Small intestine (tissue), 7 donors: Measurements from ENCODE around the gene IPO4. TPM values are rescaled to one million over a fixed set of nuclear protein-coding genes. Genes with fewer than 3 reads are reported as not detected.

ENCODE experiments used
- DNase-seq, 2 donors: peaks; one replicate each; pipeline versions ENCODE4 v3.0.0 to v3.0.0-alpha.2; 2013
- FAIRE-seq: peaks from 2 replicates; lab custom pipeline; 2012; peaks lifted over from hg19 to GRCh38; lab: Jason Lieb, UNC
- H3K27ac ChIP-seq, 3 donors: one replicate each; pipeline ENCODE4 v1.5.1; 2013; ENCODE audit warnings: low read length in 2 of 3, mild to moderate bottlenecking in 2 of 3, control low read depth in 1 of 3, inconsistent platforms in 1 of 3, low read depth in 1 of 3, moderate library complexity in 1 of 3
- H3K27me3 ChIP-seq, 3 donors: one replicate each; pipeline ENCODE4 v1.6.1; 2013; ENCODE audit warnings: low read length in 3 of 3, inconsistent platforms in 1 of 3; ENCODE audit not compliant: control insufficient read depth in 3 of 3, insufficient read depth in 3 of 3
- H3K36me3 ChIP-seq, 3 donors: one replicate each; pipeline ENCODE4 v1.6.1; 2013; ENCODE audit warnings: low read length in 3 of 3, inconsistent platforms in 1 of 3, low read depth in 1 of 3, mild to moderate bottlenecking in 1 of 3, moderate library complexity in 1 of 3; ENCODE audit not compliant: control insufficient read depth in 3 of 3, insufficient read depth in 2 of 3
- H3K4me1 ChIP-seq, 3 donors: one replicate each; pipeline ENCODE4 v1.6.1; 2013; ENCODE audit warnings: low read length in 2 of 3, inconsistent platforms in 1 of 3, low read depth in 1 of 3, mild to moderate bottlenecking in 1 of 3, moderate library complexity in 1 of 3; ENCODE audit not compliant: control insufficient read depth in 3 of 3, insufficient read depth in 2 of 3
- H3K4me3 ChIP-seq, 3 donors: one replicate each; pipeline ENCODE4 v1.5.1; 2013; ENCODE audit warnings: low read length in 3 of 3, control low read depth in 1 of 3, inconsistent platforms in 1 of 3, low read depth in 1 of 3, mild to moderate bottlenecking in 1 of 3, moderate library complexity in 1 of 3
- H3K9me3 ChIP-seq, 2 donors: one replicate each; pipeline ENCODE4 v1.6.1; 2013; ENCODE audit warnings: low read depth in 1 of 2, low read length in 1 of 2; ENCODE audit not compliant: control insufficient read depth in 2 of 2, insufficient read depth in 1 of 2
- WGBS, 3 donors: extraction: QIAGEN DNeasy Blood & Tissue Kit; methylation state at CpG; one replicate each; pipeline ENCODE4 v1.1.7; 2013; 5-methylcytosine and 5-hydroxymethylcytosine counted together
- polyA plus RNA-seq, 4 donors: library from polyadenylated mRNA; stranded (reverse) in 3 of 4; unstranded in 1 of 4; fragments of 200-250 nt in 3 of 4; fragments of 120-200 nt in 1 of 4; gene quantifications; one replicate each; pipeline versions ENCODE4 v1.2.1 to v1.2.3, GENCODE V29; 2013
- donor health status: healthy with polysubstance abuse.
- donor health status: control.
- donor health status: control.
- donor health status: Bipolar disorder and iron deficiency.
- donor health status: healthy.

The IPO4 gene
- polyA plus RNA-seq, 4 donors = 3.2 to 24.4 (median 12.5) TPM

GRCh38 chr14:24146453-24146977 lies 42.1 kb downstream of the IPO4 start, which contains the start of gene PSME2:
TSS of gene PSME2 (minus strand) at chr14:24146610. CDS start at chr14:24146581, 29 bp downstream.
- WGBS, 3 donors = 0 to 1% (median 0%) methylated on average over 25 of the region's 25 CpGs
- peak within 1 kb of the TSS; percentile 89 to 95 (median 90) for H3K27ac ChIP-seq
- H3K9me3 ChIP-seq = no peaks in the 10 kb centered on the region
- H3K36me3 ChIP-seq = peaks cover 5 to 37% (median 9%) of the 10 kb centered on the region in 3 donors
- DNase-seq = peak; percentile 98
- peaks cover 8 to 46% (median 16%) of the 10 kb centered on the region in 3 donors for H3K4me1 ChIP-seq
- H3K27me3 ChIP-seq = no peaks in the 10 kb centered on the region
- FAIRE-seq = no peak
- peak within 1 kb of the TSS; percentile 73 to 94 (median 84) for H3K4me3 ChIP-seq

DNA sequence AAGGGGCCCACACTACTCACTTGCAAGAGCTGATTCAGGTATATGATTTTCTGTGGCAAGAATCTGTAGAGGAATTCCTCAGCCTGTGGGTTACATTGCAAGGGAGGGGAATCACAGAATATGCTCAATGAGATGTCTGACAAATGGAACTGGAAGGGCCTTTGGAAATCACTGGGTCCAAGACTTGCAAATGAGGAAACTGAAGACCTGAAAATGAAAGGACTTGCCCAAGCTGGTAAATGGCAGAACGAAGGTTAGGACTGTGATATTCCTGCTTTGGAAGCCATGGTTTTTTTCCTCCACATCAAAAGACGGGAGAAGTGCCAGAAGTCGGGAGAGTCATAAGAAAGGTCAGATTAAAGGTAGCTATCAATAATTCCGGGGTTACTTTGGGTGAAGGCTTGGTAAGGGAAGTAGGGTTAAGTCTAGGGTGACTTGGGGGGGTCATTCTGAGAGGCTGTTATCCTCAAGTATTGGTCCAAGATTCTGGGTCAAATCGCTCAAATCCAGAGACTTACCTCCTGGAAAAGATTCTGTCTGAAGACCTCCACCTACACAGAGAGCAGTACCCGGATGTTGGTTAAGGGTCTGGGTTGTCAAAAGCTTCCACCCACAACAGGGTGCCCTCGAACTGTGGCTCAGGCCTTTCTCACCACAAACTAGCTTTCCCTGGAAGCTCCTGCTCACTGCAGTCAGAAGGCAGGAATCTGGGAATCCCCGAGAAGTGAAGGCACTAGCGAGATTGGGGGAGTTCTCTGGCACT lies 42.7 kb downstream of the IPO4 start:
- WGBS, 3 donors = 1 to 9% (median 4%) methylated on average over 9 of the region's 9 CpGs
- Histone ChIP-seq H3K4me3 (peak overlapping the region; percentile 42 to 94 (median 73)), H3K27me3 (no peaks in the 10 kb centered on the region), H3K4me1 (peaks cover 8 to 46% (median 16%) of the 10 kb centered on the region in 3 donors), H3K36me3 (peaks cover 5 to 31% (median 5%) of the 10 kb centered on the region in 3 donors), H3K9me3 (no peaks in the 10 kb centered on the region), H3K27ac (peak overlapping the region; percentile 89 to 95 (median 89))
- no peak for FAIRE-seq
- peak in 1 of 2 donors; percentile 77 for DNase-seq

GRCh38 chr14:24145219-24145618 lies 43.4 kb downstream of the IPO4 start:
- no peak for FAIRE-seq
- Histone ChIP-seq H3K27me3 (no peaks in the 10 kb centered on the region), H3K9me3 (no peaks in the 10 kb centered on the region), H3K36me3 (peaks cover 5 to 24% (median 5%) of the 10 kb centered on the region in 3 donors), H3K27ac (peak overlapping the region; percentile 89 to 95 (median 89)), H3K4me3 (peak overlapping the region in 2 of 3 donors; percentile 73 to 94), H3K4me1 (peaks cover 8 to 46% (median 16%) of the 10 kb centered on the region in 3 donors)
- WGBS, 3 donors = 62 to 77% (median 77%) methylated on average over 2 of the region's 2 CpGs
- no peak for DNase-seq

GRCh38 chr14:24144451-24144850 lies 44.2 kb downstream of the IPO4 start:
- H3K4me3 ChIP-seq = no peak overlapping the region
- FAIRE-seq = no peak
- no peak for DNase-seq
- no peak overlapping the region for H3K27ac ChIP-seq
- H3K9me3 ChIP-seq = no peaks in the 10 kb centered on the region
- H3K36me3 ChIP-seq = peaks cover 5 to 21% (median 5%) of the 10 kb centered on the region in 3 donors
- H3K27me3 ChIP-seq = no peaks in the 10 kb centered on the region
- peaks cover 10 to 49% (median 17%) of the 10 kb centered on the region in 3 donors for H3K4me1 ChIP-seq
- 55 to 91% (median 76%) methylated on average over 1 of the region's 1 CpG for WGBS, 3 donors

- H3K27ac ChIP-seq = peak overlapping the region in 1 of 3 donors; percentile 59
- peaks cover 15 to 57% (median 22%) of the 10 kb centered on the region in 3 donors for H3K4me1 ChIP-seq
- DNase-seq (no peak), FAIRE-seq (no peak)
- WGBS, 3 donors = 86 to 98% (median 90%) methylated on average over 2 of the region's 2 CpGs
- peaks cover 5 to 22% (median 9%) of the 10 kb centered on the region in 3 donors for H3K36me3 ChIP-seq
- no peaks in the 10 kb centered on the region for H3K9me3 ChIP-seq
- H3K4me3 ChIP-seq = no peak overlapping the region
- no peaks in the 10 kb centered on the region for H3K27me3 ChIP-seq
Measured at GRCh38 chr14:24143511-24143910, 45.1 kb downstream of the IPO4 start.

- H3K27ac ChIP-seq = peak within 1 kb of the TSS; percentile 90 to 96 (median 90)
- H3K4me1 ChIP-seq = peaks cover 12 to 69% (median 28%) of the 10 kb centered on the region in 3 donors
- H3K27me3 ChIP-seq = no peaks in the 10 kb centered on the region
- no peak for FAIRE-seq
- no peaks in the 10 kb centered on the region for H3K9me3 ChIP-seq
- peak; percentile 100 for DNase-seq
- H3K36me3 ChIP-seq = peaks cover 9 to 44% (median 10%) of the 10 kb centered on the region in 3 donors
- peak within 1 kb of the TSS; percentile 70 to 86 (median 81) for H3K4me3 ChIP-seq
- WGBS, 3 donors = 0% methylated on average over 60 to 65 of the region's 65 CpGs
Measured at GRCh38 chr14:24141097-24141880, 47.3 kb downstream of the IPO4 start, which contains the start of gene EMC9. TSS of gene EMC9 (minus strand) at chr14:24141591. CDS start at chr14:24141304, 287 bp downstream.

- Histone ChIP-seq H3K9me3 (no peaks in the 10 kb centered on the region), H3K4me1 (peaks cover 7 to 61% (median 24%) of the 10 kb centered on the region in 3 donors), H3K27ac (peak overlapping the region in 1 of 3 donors; percentile 5), H3K4me3 (peak overlapping the region in 1 of 3 donors; percentile 15), H3K27me3 (no peaks in the 10 kb centered on the region), H3K36me3 (peaks cover 9 to 44% (median 10%) of the 10 kb centered on the region in 3 donors)
- FAIRE-seq = no peak
- 63 to 79% (median 64%) methylated on average over 9 of the region's 9 CpGs for WGBS, 3 donors
- DNase-seq = no peak
Measured at GRCh38 chr14:24139272-24139934, 49.2 kb downstream of the IPO4 start.
